ENCODE data around the gene CDC27.
"Not testable (repeated sequence)": the region's sequence is repeated elsewhere in the genome, so short reads cannot be mapped to it uniquely, and the experiment has no call there.

The CDC27 gene

GRCh38 chr17:47131761-47132160 is 57.3 kb downstream of the CDC27 start:
- H3K4me1 ChIP-seq (ENCODE audit: insufficient read depth, low read length, poor library complexity, severe bottlenecking) = no peaks in the 10 kb centered on the region
- TF ChIP-seq CTCF (conservative IDR thresholded peaks at IDR 0.05; ENCODE audit: low read length) (no peak), EZH2phosphoT487 (IDR thresholded peaks at IDR 0.05; ENCODE audit: borderline replicate concordance) (no peak)
- no peaks in the 10 kb centered on the region for H4K20me1 ChIP-seq (ENCODE audit: insufficient read depth, low read length, poor library complexity, severe bottlenecking)
- no peaks in the 10 kb centered on the region for H3K9me2 ChIP-seq (replicated peaks; ENCODE audit: low read depth, low read length)
- H3K36me3 ChIP-seq (ENCODE audit: insufficient read depth, low read length) = peaks cover 67% of the 10 kb centered on the region; the same call in 1 of the 2 replicates
- no peaks in the 10 kb centered on the region for H3K79me2 ChIP-seq (ENCODE audit: insufficient read depth, low read length)
- H2AFZ ChIP-seq (ENCODE audit: low read length) = no peak overlapping the region
- no peak overlapping the region for H3K4me2 ChIP-seq (ENCODE audit: low read depth, low read length, poor library complexity, severe bottlenecking)
- H3K27me3 ChIP-seq (ENCODE audit: insufficient read depth, low read length, poor library complexity, severe bottlenecking) = no peaks in the 10 kb centered on the region
- no peak overlapping the region for H3K9ac ChIP-seq (ENCODE audit: low read depth, low read length, poor library complexity, severe bottlenecking)
- no peaks in the 10 kb centered on the region for H3F3A ChIP-seq (ENCODE audit: low read depth)
- H3K9me3 ChIP-seq (ENCODE audit: insufficient read depth, low read depth, low read length) = no peaks in the 10 kb centered on the region
- H3K4me3 ChIP-seq (ENCODE audit: low read length, poor library complexity, severe bottlenecking) = no peak overlapping the region

- not testable (repeated sequence) for H4K20me1 ChIP-seq (ENCODE audit: insufficient read depth, low read length, poor library complexity, severe bottlenecking); H3K27me3 ChIP-seq (ENCODE audit: insufficient read depth, low read length, poor library complexity, severe bottlenecking)
Measured at GRCh38 chr17:47126835-47127234, 62.3 kb downstream of the CDC27 start.

GRCh38 chr17:47123262-47123661 is 65.8 kb downstream of the CDC27 start:
- not testable (repeated sequence) for H3K9me3 ChIP-seq (ENCODE audit: insufficient read depth, low read depth, low read length); H3F3A ChIP-seq (ENCODE audit: low read depth); H3K4me1 ChIP-seq (ENCODE audit: insufficient read depth, low read length, poor library complexity, severe bottlenecking); H3K9me2 ChIP-seq (replicated peaks; ENCODE audit: low read depth, low read length); H2AFZ ChIP-seq (ENCODE audit: low read length); H3K79me2 ChIP-seq (ENCODE audit: insufficient read depth, low read length); H3K4me3 ChIP-seq (ENCODE audit: low read length, poor library complexity, severe bottlenecking); H4K20me1 ChIP-seq (ENCODE audit: insufficient read depth, low read length, poor library complexity, severe bottlenecking); H3K27me3 ChIP-seq (ENCODE audit: insufficient read depth, low read length, poor library complexity, severe bottlenecking); H3K4me2 ChIP-seq (ENCODE audit: low read depth, low read length, poor library complexity, severe bottlenecking); H3K9ac ChIP-seq (ENCODE audit: low read depth, low read length, poor library complexity, severe bottlenecking)
- H3K36me3 ChIP-seq (ENCODE audit: insufficient read depth, low read length) = peaks cover 73% of the 10 kb centered on the region; the same call in 1 of the 2 replicates

More at GRCh38 chr17:47126835-47127234, 62.3 kb downstream of the CDC27 start:
- H3K79me2 ChIP-seq (ENCODE audit: insufficient read depth, low read length); H2AFZ ChIP-seq (ENCODE audit: low read length); H3F3A ChIP-seq (ENCODE audit: low read depth); H3K4me2 ChIP-seq (ENCODE audit: low read depth, low read length, poor library complexity, severe bottlenecking); H3K9ac ChIP-seq (ENCODE audit: low read depth, low read length, poor library complexity, severe bottlenecking); H3K4me3 ChIP-seq (ENCODE audit: low read length, poor library complexity, severe bottlenecking); H3K4me1 ChIP-seq (ENCODE audit: insufficient read depth, low read length, poor library complexity, severe bottlenecking); H3K9me3 ChIP-seq (ENCODE audit: insufficient read depth, low read depth, low read length); H3K9me2 ChIP-seq (replicated peaks; ENCODE audit: low read depth, low read length): not testable (repeated sequence)
- H3K36me3 ChIP-seq (ENCODE audit: insufficient read depth, low read length) = peaks cover 74% of the 10 kb centered on the region; the same call in 1 of the 2 replicates

- H3K9ac ChIP-seq (ENCODE audit: low read depth, low read length, poor library complexity, severe bottlenecking) = no peak overlapping the region
- no peak overlapping the region for H3K4me3 ChIP-seq (ENCODE audit: low read length, poor library complexity, severe bottlenecking)
- H3F3A ChIP-seq (ENCODE audit: low read depth) = 0 out of 2 replicates have a peak, but pooled peaks cover 2% of the 10 kb centered on the region
Measured at GRCh38 chr17:47120521-47121095, 68.5 kb downstream of the CDC27 start.

More at GRCh38 chr17:47120521-47121095, 68.5 kb downstream of the CDC27 start:
- Histone ChIP-seq H3K9me3 (ENCODE audit: insufficient read depth, low read depth, low read length) (no peaks in the 10 kb centered on the region), H3K4me2 (ENCODE audit: low read depth, low read length, poor library complexity, severe bottlenecking) (no peak overlapping the region), H3K9me2 (replicated peaks; ENCODE audit: low read depth, low read length) (no peaks in the 10 kb centered on the region), H2AFZ (ENCODE audit: low read length) (no peak overlapping the region), H3K4me1 (ENCODE audit: insufficient read depth, low read length, poor library complexity, severe bottlenecking) (no peaks in the 10 kb centered on the region), H4K20me1 (ENCODE audit: insufficient read depth, low read length, poor library complexity, severe bottlenecking) (no peaks in the 10 kb centered on the region), H3K36me3 (ENCODE audit: insufficient read depth, low read length) (peaks cover 54% of the 10 kb centered on the region; the same call in 1 of the 2 replicates), H3K79me2 (ENCODE audit: insufficient read depth, low read length) (no peaks in the 10 kb centered on the region), H3K27me3 (ENCODE audit: insufficient read depth, low read length, poor library complexity, severe bottlenecking) (no peaks in the 10 kb centered on the region)
- no peak for TF ChIP-seq EZH2phosphoT487 (IDR thresholded peaks at IDR 0.05; ENCODE audit: borderline replicate concordance)
- no peak for TF ChIP-seq CTCF (conservative IDR thresholded peaks at IDR 0.05; ENCODE audit: low read length)

Measured in Loucy (cell line).